ENCODE measurements around the gene PRKCZ.

GRCh38 chr1:2115008-2115641 is 64.9 kb downstream of the PRKCZ start:
- TF ChIP-seq, protein P1, sequence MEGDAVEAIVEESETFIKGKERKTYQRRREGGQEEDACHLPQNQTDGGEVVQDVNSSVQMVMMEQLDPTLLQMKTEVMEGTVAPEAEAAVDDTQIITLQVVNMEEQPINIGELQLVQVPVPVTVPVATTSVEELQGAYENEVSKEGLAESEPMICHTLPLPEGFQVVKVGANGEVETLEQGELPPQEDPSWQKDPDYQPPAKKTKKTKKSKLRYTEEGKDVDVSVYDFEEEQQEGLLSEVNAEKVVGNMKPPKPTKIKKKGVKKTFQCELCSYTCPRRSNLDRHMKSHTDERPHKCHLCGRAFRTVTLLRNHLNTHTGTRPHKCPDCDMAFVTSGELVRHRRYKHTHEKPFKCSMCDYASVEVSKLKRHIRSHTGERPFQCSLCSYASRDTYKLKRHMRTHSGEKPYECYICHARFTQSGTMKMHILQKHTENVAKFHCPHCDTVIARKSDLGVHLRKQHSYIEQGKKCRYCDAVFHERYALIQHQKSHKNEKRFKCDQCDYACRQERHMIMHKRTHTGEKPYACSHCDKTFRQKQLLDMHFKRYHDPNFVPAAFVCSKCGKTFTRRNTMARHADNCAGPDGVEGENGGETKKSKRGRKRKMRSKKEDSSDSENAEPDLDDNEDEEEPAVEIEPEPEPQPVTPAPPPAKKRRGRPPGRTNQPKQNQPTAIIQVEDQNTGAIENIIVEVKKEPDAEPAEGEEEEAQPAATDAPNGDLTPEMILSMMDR (IDR thresholded peaks at IDR 0.05), result no peak
- no peak for TF ChIP-seq ZFX (IDR thresholded peaks at IDR 0.05; ENCODE audit: borderline replicate concordance)
